HepG2 (cell line): Measurements from ENCODE around the gene TXN. TPM values are rescaled to one million over a fixed set of nuclear protein-coding genes. Genes with fewer than 3 reads are reported as not detected.
A peak's percentile ranks its signal among the peaks of the same experiment; 100 is the strongest.

Source experiments
- ELF1 ChIP-seq: sonication (generic); formaldehyde crosslinking; IDR thresholded peaks from 2 replicates; pipeline ENCODE4 v1.4.0; 2020; ENCODE audit warnings: missing genetic modification reagents
- HNRNPL ChIP-seq: fragments of 200-400 bp; formaldehyde crosslinking; IDR thresholded peaks from 2 replicates; pipeline ENCODE4 v1.6.1; 2017; ENCODE audit warnings: mild to moderate bottlenecking, low read depth, low read length
- POGZ ChIP-seq: sonication (generic); formaldehyde crosslinking; IDR thresholded peaks from 2 replicates; pipeline ENCODE4 v1.4.0; 2020; ENCODE audit warnings: mild to moderate bottlenecking, missing genetic modification reagents
- UBTF ChIP-seq: sonication (generic); formaldehyde crosslinking; IDR thresholded peaks from 2 replicates; pipeline ENCODE4 v1.4.0; 2020; ENCODE audit warnings: mild to moderate bottlenecking, missing genetic modification reagents
- ZNF142 ChIP-seq: sonication (generic); formaldehyde crosslinking; IDR thresholded peaks from 2 replicates; pipeline ENCODE4 v1.4.0; 2020; ENCODE audit warnings: missing genetic modification reagents
- ZNF232 ChIP-seq: sonication (generic); formaldehyde crosslinking; IDR thresholded peaks from 2 replicates; pipeline ENCODE4 v1.4.0; 2020; ENCODE audit warnings: missing genetic modification reagents, borderline replicate concordance
- ZNF234 ChIP-seq: sonication (generic); formaldehyde crosslinking; conservative IDR thresholded peaks from 2 replicates; pipeline ENCODE4 v1.5.1; 2020; ENCODE audit warnings: mild to moderate bottlenecking, missing genetic modification reagents
- ZNF3 ChIP-seq: IDR thresholded peaks from 2 replicates; pipeline ENCODE4 v1.7.0; 2017; ENCODE audit warnings: inconsistent platforms
- ZNF318 ChIP-seq: sonication (generic); formaldehyde crosslinking; IDR thresholded peaks from 2 replicates; pipeline ENCODE4 v1.4.0; 2020; ENCODE audit warnings: mild to moderate bottlenecking, missing genetic modification reagents
- ZNF501 ChIP-seq: sonication (generic); formaldehyde crosslinking; IDR thresholded peaks from 2 replicates; pipeline ENCODE4 v1.5.1; 2020; ENCODE audit warnings: mild to moderate bottlenecking, moderate library complexity, missing genetic modification reagents
- polyA plus RNA-seq, 8 experiments: library from polyadenylated mRNA; depleted of rRNA in 3 of 8; stranded (reverse) in 7 of 8; unstranded in 1 of 8; fragments of >200 nt; fragmentation: Illumina TruSeq in 4 of 8; extraction: Trizol in 4 of 8; gene quantifications; 2 replicates each; pipeline versions ENCODE4 v1.2.1 to v1.2.3, GENCODE V29; 2011 to 2016; ENCODE audit warnings: low read depth in 4 of 8, missing spikeins in 1 of 8, mixed read lengths in 1 of 8; ENCODE audit not compliant: insufficient read depth in 1 of 8
- total RNA-seq, 5 experiments: library from RNA; depleted of rRNA; stranded (reverse); fragments of >200 nt; fragmentation: Illumina TruSeq; extraction: Trizol; gene quantifications; 2 replicates each; pipeline ENCODE4 v1.2.3, GENCODE V29; 2016; ENCODE audit warnings: low read depth in 1 of 5

Gene TXN
- total and polyA plus RNA-seq, 2 of the 13 experiments (the other 11 are each of a cell fraction or from before 2014, with no cell fraction given) = 364 to 470 TPM

GRCh38 chr9:110255463-110256379 lies 586 bp downstream of the TXN start (continued):
- TF ChIP-seq ZNF142 (CRISPR knock-in tag) (peak; percentile 35; the same call in 1 of the 2 replicates), ZNF232 (peak; percentile 80; the same call in 1 of the 2 replicates), ZNF3 (no peak), POGZ (peak; percentile 31), ZNF318 (peak; percentile 82; the same call in 1 of the 2 replicates), ZNF501 (CRISPR knock-in tag) (peak; percentile 70; the same call in 1 of the 2 replicates), UBTF (peak; percentile 85), HNRNPL (no peak), ELF1 (peak; percentile 34; the same call in 1 of the 2 replicates), ZNF234 (CRISPR knock-in tag) (peak; percentile 60; the same call in 1 of the 2 replicates)
